Articular chondrocyte of knee joint (primary cell): Measurements from ENCODE around the gene LY6G6D. TPM values are rescaled to one million over a fixed set of nuclear protein-coding genes. Genes with fewer than 3 reads are reported as not detected.

Source experiments
- small RNA-seq: library from RNA; depleted of rRNA; stranded (forward); fragments of <200 nt; gene quantifications from one replicate; pipeline ENCODE3, GENCODE V24; 2012
- total RNA-seq: library from RNA; depleted of rRNA; stranded (reverse); fragments of >200 nt; gene quantifications from 2 replicates; pipeline ENCODE4 v1.2.3, GENCODE V29; 2012

The LY6G6D gene
- total RNA-seq, 1 donor: not detected

Small RNA genes within 50 kb of the gene (small RNA-seq; reads per million reads assigned to genes)
- gene LY6G6D (not detected), gene MIR4646 (not detected), gene MSH5-SAPCD1 (not detected), gene RNU6-850P (not detected), gene SAPCD1 (not detected)

Other genes with a start within 250 kb of the LY6G6D start
- gene MICB, start 217.2 kb upstream of the LY6G6D start, total RNA-seq: 6.5 and 8.6 TPM in 2 replicates
- not detected in 2 replicates for gene MCCD1, start 186.4 kb upstream of the LY6G6D start, total RNA-seq
- gene DDX39B, start 173.3 kb upstream of the LY6G6D start, total RNA-seq: 262 and 345 TPM in 2 replicates
- gene ATP6V1G2, start 168.7 kb upstream of the LY6G6D start, total RNA-seq: 3.4 and 3.5 TPM in 2 replicates
- 22.9 and 26.5 TPM in 2 replicates for gene NFKBIL1, start 167.7 kb upstream of the LY6G6D start, total RNA-seq
- gene LTA, start 143.1 kb upstream of the LY6G6D start, total RNA-seq: not detected in 2 replicates
- gene TNF, start 139.8 kb upstream of the LY6G6D start, total RNA-seq: not detected in 2 replicates
- gene LTB, start 132.9 kb upstream of the LY6G6D start, total RNA-seq: not detected in 2 replicates
- not detected in 2 replicates for gene LST1, start 129.1 kb upstream of the LY6G6D start, total RNA-seq
- gene NCR3, start 122.3 kb upstream of the LY6G6D start, total RNA-seq: not detected in 2 replicates
- not detected in 2 replicates for gene AIF1, start 100.1 kb upstream of the LY6G6D start, total RNA-seq
- gene PRRC2A, start 94.6 kb upstream of the LY6G6D start, total RNA-seq: 49.4 and 57.4 TPM in 2 replicates
- 127 and 138 TPM in 2 replicates for gene BAG6, start 62.7 kb upstream of the LY6G6D start, total RNA-seq
- 2.0 and 2.2 TPM in 2 replicates for gene APOM, start 59.5 kb upstream of the LY6G6D start, total RNA-seq
- 15.2 and 19.5 TPM in 2 replicates for gene C6orf47, start 54.6 kb upstream of the LY6G6D start, total RNA-seq
- gene GPANK1, start 50.4 kb upstream of the LY6G6D start, total RNA-seq: 17.0 and 17.1 TPM in 2 replicates
- gene CSNK2B, start 49.3 kb upstream of the LY6G6D start, total RNA-seq: 118 and 149 TPM in 2 replicates
- 4.2 and 4.8 TPM in 2 replicates for gene LY6G5B, start 45.4 kb upstream of the LY6G6D start, total RNA-seq
- 0.26 and 0.65 TPM in 2 replicates for gene LY6G5C, start 34.3 kb upstream of the LY6G6D start, total RNA-seq
- 29.9 and 35.3 TPM in 2 replicates for gene ABHD16A, start 12.0 kb upstream of the LY6G6D start, total RNA-seq
- not detected in 2 replicates for gene LY6G6F, start 8.5 kb upstream of the LY6G6D start, total RNA-seq
- gene LY6G6C, start 6.4 kb downstream of the LY6G6D start, total RNA-seq: not detected in 2 replicates
- not detected in 2 replicates for gene MPIG6B, start 8.0 kb downstream of the LY6G6D start, total RNA-seq
- 76.2 and 84.3 TPM in 2 replicates for gene DDAH2, start 14.0 kb downstream of the LY6G6D start, total RNA-seq
- gene CLIC1, start 21.2 kb downstream of the LY6G6D start, total RNA-seq: 597 and 600 TPM in 2 replicates
- gene MSH5, start 24.7 kb downstream of the LY6G6D start, total RNA-seq: 10.7 and 12.3 TPM in 2 replicates
- 0.54 and 1.4 TPM in 2 replicates for gene SAPCD1, start 47.3 kb downstream of the LY6G6D start, total RNA-seq
- 1.0 and 1.9 TPM in 2 replicates for gene VWA7, start 62.0 kb downstream of the LY6G6D start, total RNA-seq
- gene VARS1, start 80.4 kb downstream of the LY6G6D start, total RNA-seq: 38.3 and 45.2 TPM in 2 replicates
- 28.3 and 32.4 TPM in 2 replicates for gene LSM2, start 91.6 kb downstream of the LY6G6D start, total RNA-seq
- gene HSPA1L, start 99.9 kb downstream of the LY6G6D start, total RNA-seq: 1.0 and 1.4 TPM in 2 replicates
- gene HSPA1A, start 100.2 kb downstream of the LY6G6D start, total RNA-seq: 91.1 and 137 TPM in 2 replicates
- gene HSPA1B, start 112.4 kb downstream of the LY6G6D start, total RNA-seq: 123 and 152 TPM in 2 replicates
- gene NEU1, start 147.5 kb downstream of the LY6G6D start, total RNA-seq: 48.6 and 57.6 TPM in 2 replicates
- gene SLC44A4, start 163.6 kb downstream of the LY6G6D start, total RNA-seq: 0.22 TPM in 1 of 2 replicates, not detected in the other
- 41.4 and 51.4 TPM in 2 replicates for gene EHMT2, start 182.3 kb downstream of the LY6G6D start, total RNA-seq
- gene ZBTB12, start 186.7 kb downstream of the LY6G6D start, total RNA-seq: 1.3 and 1.9 TPM in 2 replicates
- 19.1 and 22.0 TPM in 2 replicates for gene C2, start 212.4 kb downstream of the LY6G6D start, total RNA-seq
- gene CFB, start 230.7 kb downstream of the LY6G6D start, total RNA-seq: 26.9 and 34.6 TPM in 2 replicates
- 97.0 and 105 TPM in 2 replicates for gene NELFE, start 243.6 kb downstream of the LY6G6D start, total RNA-seq
- 35.3 and 40.4 TPM in 2 replicates for gene SKIC2, start 243.8 kb downstream of the LY6G6D start, total RNA-seq